A549 (cell line): Measurements from ENCODE around the gene EXOSC3. TPM values are rescaled to one million over a fixed set of nuclear protein-coding genes. Genes with fewer than 3 reads are reported as not detected.

Source experiments
- ATAC-seq, 2 experiments: fragments of 200-7000 bp in 1 of 2; fragments of >200 bp in 1 of 2; cut with Nextera tagmentation in 1 of 2; cut with Tn5 transposase in 1 of 2; 3 replicates each; pipeline versions ENCODE4 v1.8.0 to v1.9.1; 2018 to 2020; ENCODE audit warnings: mild to moderate bottlenecking in 1 of 2, moderate library complexity in 1 of 2
- CTCF ChIA-PET: fragments of 300-600 bp; sonication (Branson Sonifier 250); formaldehyde crosslinking; extraction: SDS; loops from one replicate; lab custom pipeline; 2021; ENCODE audit warnings: antibody characterized with exemption, inconsistent platforms; lab: Yijun Ruan, JAX
- POLR2A ChIA-PET: fragments of 350-600 bp; formaldehyde crosslinking; extraction: SDS; loops from one replicate; lab custom pipeline; 2021; ENCODE audit warnings: antibody characterized with exemption, inconsistent platforms; lab: Yijun Ruan, JAX
- DNase-seq, 2 experiments: peaks; one replicate each; pipeline versions ENCODE4 v3.0.0 to v3.0.0-alpha.2; 2011 to 2016; ENCODE audit warnings: low read depth in 1 of 2, low spot score in 1 of 2
- FAIRE-seq: peaks from 2 replicates; lab custom pipeline; 2011; peaks lifted over from hg19 to GRCh38; lab: Jason Lieb, UNC
- H3K27ac ChIP-seq, 2 experiments: fragments of >200 bp; sonication (Bioruptor Twin); formaldehyde crosslinking; 3 replicates each; pipeline ENCODE4 v1.5.1; 2016 to 2017
- H3K4me1 ChIP-seq: fragments of >200 bp; sonication (Bioruptor Twin); formaldehyde crosslinking; 3 replicates; pipeline ENCODE4 v1.6.1; 2016
- H3K4me2 ChIP-seq: fragments of >200 bp; sonication (Bioruptor Twin); formaldehyde crosslinking; 3 replicates; pipeline ENCODE4 v1.6.1; 2016
- H3K4me3 ChIP-seq: fragments of >200 bp; sonication (Bioruptor Twin); formaldehyde crosslinking; 3 replicates; pipeline ENCODE4 v1.5.1; 2016
- H3K9me3 ChIP-seq: fragments of >200 bp; sonication (Bioruptor Twin); formaldehyde crosslinking; 3 replicates; pipeline ENCODE4 v1.6.1; 2016
- CHD4 ChIP-seq: fragments of 200-600 bp; sonication (generic); IDR thresholded peaks from 2 replicates; pipeline ENCODE4 v1.6.1; 2016; ENCODE audit warnings: antibody characterized with exemption, mild to moderate bottlenecking, borderline replicate concordance
- EP300 ChIP-seq, 2 experiments: fragments of >200 bp; sonication (Bioruptor Twin); formaldehyde crosslinking; IDR thresholded peaks; 2 replicates in 1 of 2; 3 replicates in 1 of 2; pipeline ENCODE4 v1.6.1; 2016 to 2017
- ESRRA ChIP-seq: fragments of 150-350 bp; IDR thresholded peaks from 2 replicates; pipeline ENCODE4 v1.6.1; 2014; ENCODE audit warnings: mild to moderate bottlenecking, low read length, borderline replicate concordance
- FOSB ChIP-seq: fragments of 250-450 bp; sonication (Bioruptor Pico); IDR thresholded peaks from 2 replicates; pipeline ENCODE4 v1.5.0; 2020; ENCODE audit warnings: mild to moderate bottlenecking, moderate library complexity
- FOSL2 ChIP-seq, 2 experiments: fragments of 450-650 bp in 1 of 2; fragments of >200 bp in 1 of 2; sonication (Bioruptor Twin) in 1 of 2; formaldehyde crosslinking; IDR thresholded peaks; 2 replicates each; pipeline versions ENCODE4 v1.5.0 to v1.6.1; 2016 to 2020; ENCODE audit warnings: mild to moderate bottlenecking in 1 of 2, moderate library complexity in 1 of 2
- FOXS1 ChIP-seq: fragments of 250-450 bp; sonication (Bioruptor Pico); IDR thresholded peaks from 2 replicates; pipeline ENCODE4 v1.5.0; 2020; ENCODE audit warnings: mild to moderate bottlenecking, moderate library complexity
- HMGXB4 ChIP-seq: fragments of 250-450 bp; sonication (Bioruptor Pico); IDR thresholded peaks from 2 replicates; pipeline ENCODE4 v1.5.0; 2021; ENCODE audit warnings: mild to moderate bottlenecking, moderate library complexity, borderline replicate concordance
- JUNB ChIP-seq: fragments of >200 bp; sonication (Bioruptor Twin); formaldehyde crosslinking; IDR thresholded peaks from 2 replicates; pipeline ENCODE4 v1.6.1; 2016
- KDM5A ChIP-seq: fragments of 200-600 bp; sonication (generic); IDR thresholded peaks from 2 replicates; pipeline ENCODE4 v1.6.1; 2016; ENCODE audit warnings: antibody characterized with exemption, mild to moderate bottlenecking
- NPAS2 ChIP-seq: fragments of 250-450 bp; sonication (Bioruptor Pico); IDR thresholded peaks from 2 replicates; pipeline ENCODE4 v1.8.0; 2022; ENCODE audit warnings: mild to moderate bottlenecking, moderate library complexity, borderline replicate concordance
- RCOR1 ChIP-seq: fragments of 150-350 bp; IDR thresholded peaks from 2 replicates; pipeline ENCODE4 v1.6.1; 2014; ENCODE audit warnings: antibody characterized with exemption, low read length, low read depth
- RFX5 ChIP-seq: fragments of 450-650 bp; IDR thresholded peaks from 2 replicates; pipeline ENCODE4 v1.7.1; 2014; ENCODE audit warnings: antibody characterized with exemption, mild to moderate bottlenecking, moderate library complexity
- TFCP2L1 ChIP-seq: fragments of 250-450 bp; sonication (Bioruptor Pico); IDR thresholded peaks from 2 replicates; pipeline ENCODE4 v1.5.0; 2021; ENCODE audit warnings: mild to moderate bottlenecking
- ZC3H11A ChIP-seq: fragments of 450-650 bp; IDR thresholded peaks from 2 replicates; pipeline ENCODE4 v1.6.1; 2014; ENCODE audit warnings: antibody characterized with exemption, mild to moderate bottlenecking
- ZNF302 ChIP-seq: fragments of 250-450 bp; sonication (Bioruptor Pico); IDR thresholded peaks from 2 replicates; pipeline ENCODE4 v1.9.0; 2021; ENCODE audit warnings: inconsistent platforms, mild to moderate bottlenecking, moderate library complexity
- WGBS: methylation state at CpG from one replicate; pipeline ENCODE4 v1.1.6; 2017; ENCODE audit errors: missing lambda C conversion rate; 5-methylcytosine and 5-hydroxymethylcytosine counted together
- polyA plus RNA-seq, 4 experiments: library from polyadenylated mRNA; depleted of rRNA in 3 of 4; stranded (reverse); fragments of >200 nt; fragmentation: RNase III in 1 of 4; extraction: RNeasy Plus Mini Kit Qiagen cat#74134 plus additional on column Dnase treatment in 1 of 4; gene quantifications; 2 replicates in 3 of 4; 3 replicates in 1 of 4; pipeline ENCODE4 v1.2.3, GENCODE V29; 2011 to 2017
- TF ChIP-seq, protein P1 (sequence below): fragments of >200 bp; sonication (Bioruptor Twin); formaldehyde crosslinking; IDR thresholded peaks from 3 replicates; pipeline ENCODE4 v1.5.1; 2016
- TF ChIP-seq, protein P2 (sequence below): fragments of >200 bp; sonication (Bioruptor Twin); formaldehyde crosslinking; IDR thresholded peaks from 2 replicates; pipeline ENCODE4 v1.6.1; 2016

Gene EXOSC3
- polyA plus RNA-seq, 2 of the 4 experiments (the other 2 are of a cell fraction) = 63.2 to 72.4 TPM

GRCh38 chr9:37732952-37733351 lies 51.9 kb downstream of the EXOSC3 start:
- ATAC-seq (no peak), FAIRE-seq (no peak), DNase-seq (no peak)
- ChIA-PET CTCF (interaction anchor here (0.7 to 1.6 kb wide), 5 partner anchors 9 to 95 kb away, joined by 3 to 5 read pairs (median 3); no protein-coding TSS in a partner anchor), POLR2A (no interaction called here)
- Histone ChIP-seq H3K9me3 (no peaks in the 10 kb centered on the region), H3K27ac (no peak overlapping the region), H3K4me1 (no peaks in the 10 kb centered on the region), H3K4me3 (no peak overlapping the region), H3K4me2 (no peak overlapping the region)
- TF ChIP-seq KDM5A = no peak
- 11% methylated on average over 2 of the region's 2 CpGs for WGBS

DNA sequence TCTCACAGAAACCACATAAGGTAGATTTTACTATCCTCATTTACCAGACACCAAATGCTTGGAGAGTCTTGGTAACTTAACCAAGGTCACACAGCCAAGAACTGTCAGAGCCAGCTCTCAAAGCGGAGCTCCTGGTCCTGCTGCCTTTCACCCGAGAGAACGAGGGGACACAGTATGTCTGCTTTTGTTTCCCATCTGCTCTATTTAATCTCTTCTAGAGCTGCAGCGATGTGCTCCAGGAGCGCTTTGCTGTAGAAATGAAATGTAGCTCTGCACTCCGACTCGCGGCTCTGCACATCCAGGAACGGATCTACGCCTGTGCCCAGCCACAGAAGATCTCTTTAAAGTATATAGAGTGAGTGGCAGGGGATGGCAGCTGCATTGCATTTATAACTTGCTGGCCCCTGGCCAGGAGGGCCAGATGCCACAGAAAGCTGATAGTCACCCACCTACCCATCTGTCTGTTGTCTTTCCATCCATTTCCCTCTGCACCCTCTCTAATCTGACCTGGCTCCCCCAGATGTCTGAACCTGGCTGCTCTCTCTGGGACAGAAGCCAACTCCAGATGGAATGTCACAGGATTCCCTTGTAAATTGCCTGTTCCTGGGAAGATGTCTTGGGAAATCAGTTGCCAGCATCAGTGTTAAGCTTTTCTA lies 52.6 kb downstream of the EXOSC3 start:
- H3K9me3 ChIP-seq = no peaks in the 10 kb centered on the region
- TF ChIP-seq CHD4 = no peak
- TF ChIP-seq JUNB = no peak
- TF ChIP-seq, protein P1, sequence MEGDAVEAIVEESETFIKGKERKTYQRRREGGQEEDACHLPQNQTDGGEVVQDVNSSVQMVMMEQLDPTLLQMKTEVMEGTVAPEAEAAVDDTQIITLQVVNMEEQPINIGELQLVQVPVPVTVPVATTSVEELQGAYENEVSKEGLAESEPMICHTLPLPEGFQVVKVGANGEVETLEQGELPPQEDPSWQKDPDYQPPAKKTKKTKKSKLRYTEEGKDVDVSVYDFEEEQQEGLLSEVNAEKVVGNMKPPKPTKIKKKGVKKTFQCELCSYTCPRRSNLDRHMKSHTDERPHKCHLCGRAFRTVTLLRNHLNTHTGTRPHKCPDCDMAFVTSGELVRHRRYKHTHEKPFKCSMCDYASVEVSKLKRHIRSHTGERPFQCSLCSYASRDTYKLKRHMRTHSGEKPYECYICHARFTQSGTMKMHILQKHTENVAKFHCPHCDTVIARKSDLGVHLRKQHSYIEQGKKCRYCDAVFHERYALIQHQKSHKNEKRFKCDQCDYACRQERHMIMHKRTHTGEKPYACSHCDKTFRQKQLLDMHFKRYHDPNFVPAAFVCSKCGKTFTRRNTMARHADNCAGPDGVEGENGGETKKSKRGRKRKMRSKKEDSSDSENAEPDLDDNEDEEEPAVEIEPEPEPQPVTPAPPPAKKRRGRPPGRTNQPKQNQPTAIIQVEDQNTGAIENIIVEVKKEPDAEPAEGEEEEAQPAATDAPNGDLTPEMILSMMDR = no peak
- TF ChIP-seq FOSL2 (IDR thresholded peaks at IDR 0.05) = no peak
- no peak for TF ChIP-seq FOSL2 (CRISPR knock-in tag; IDR thresholded peaks at IDR 0.05)
- TF ChIP-seq TFCP2L1 = no peak
- TF ChIP-seq RFX5 = no peak
- no peak for TF ChIP-seq FOSB
- TF ChIP-seq, protein P2, sequence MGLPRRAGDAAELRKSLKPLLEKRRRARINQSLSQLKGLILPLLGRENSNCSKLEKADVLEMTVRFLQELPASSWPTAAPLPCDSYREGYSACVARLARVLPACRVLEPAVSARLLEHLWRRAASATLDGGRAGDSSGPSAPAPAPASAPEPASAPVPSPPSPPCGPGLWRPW = no peak
- TF ChIP-seq HMGXB4 (CRISPR knock-in tag) = no peak
- TF ChIP-seq ESRRA = no peak
- TF ChIP-seq ZNF302 (CRISPR knock-in tag) = no peak
- no peak for TF ChIP-seq ZC3H11A
- H3K4me2 ChIP-seq = no peak overlapping the region
- DNase-seq (no peak), ATAC-seq (no peak; a peak in 1 of 6 replicates), FAIRE-seq (no peak)
- ChIA-PET POLR2A (no interaction called here), CTCF (interaction anchor here (0.7 to 1.6 kb wide), 4 partner anchors 14 to 95 kb away, joined by 3 to 5 read pairs (median 4); no protein-coding TSS in a partner anchor)
- no peak overlapping the region for H3K4me3 ChIP-seq
- H3K4me1 ChIP-seq = no peaks in the 10 kb centered on the region
- 63% methylated on average over 10 of the region's 10 CpGs for WGBS
- H3K27ac ChIP-seq = no peak overlapping the region

GRCh38 chr9:37730839-37731238 lies 54.0 kb downstream of the EXOSC3 start:
- ChIA-PET POLR2A (no interaction called here), CTCF (interaction anchor here (1.1 kb wide), 1 partner anchor 15 kb away, joined by 4 read pairs; no protein-coding TSS in a partner anchor)
- FAIRE-seq (no peak), DNase-seq (no peak), ATAC-seq (no peak)
- no peaks in the 10 kb centered on the region for H3K9me3 ChIP-seq
- H3K4me2 ChIP-seq = no peak overlapping the region
- WGBS = 59% methylated on average over 5 of the region's 5 CpGs
- TF ChIP-seq RCOR1 = no peak
- no peak for TF ChIP-seq NPAS2 (CRISPR knock-in tag)
- TF ChIP-seq EP300 (IDR thresholded peaks at IDR 0.05) = no peak
- no peak for TF ChIP-seq FOXS1 (CRISPR knock-in tag)
- H3K27ac ChIP-seq = no peak overlapping the region
- no peak overlapping the region for H3K4me3 ChIP-seq
- no peaks in the 10 kb centered on the region for H3K4me1 ChIP-seq
